AG10803 (cell line): ENCODE results near the gene MASP2.
"Not testable (repeated sequence)": the region's sequence is repeated elsewhere in the genome, so short reads cannot be mapped to it uniquely, and the experiment has no call there.

Source experiments
- DNase-seq: peaks from one replicate; pipeline ENCODE4 v3.0.0; 2010; ENCODE audit warnings: low read depth
- H3K4me3 ChIP-seq: 2 replicates; pipeline ENCODE4 v1.5.1; 2011; ENCODE audit warnings: mild to moderate bottlenecking, low read length, control low read depth
- TF ChIP-seq, protein P1 (sequence below): conservative IDR thresholded peaks from 2 replicates; pipeline ENCODE4 v1.5.1; 2011; ENCODE audit warnings: mild to moderate bottlenecking, low read length, control low read depth, inconsistent platforms

Gene MASP2

DNA sequence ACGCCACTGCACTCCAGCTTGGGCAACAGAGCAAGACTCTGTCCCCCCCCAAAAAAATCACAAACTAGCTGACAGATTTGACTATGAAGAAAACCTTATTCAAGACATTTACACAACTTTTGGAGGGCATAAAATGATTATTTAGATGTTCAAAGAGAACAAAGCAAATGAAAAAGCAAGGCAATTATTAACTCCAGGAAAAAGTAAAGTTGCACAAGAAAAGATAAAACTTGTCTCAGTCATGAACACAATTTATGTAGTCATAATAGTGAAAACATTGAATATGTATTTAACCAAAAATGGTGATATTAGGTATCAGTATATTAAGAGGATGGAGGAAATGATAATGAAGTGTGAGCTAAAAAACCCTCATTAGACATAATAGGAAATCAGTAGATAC is 46.5 kb downstream of the MASP2 start:
- H3K4me3 ChIP-seq: no peak overlapping the region
- TF ChIP-seq, protein P1, sequence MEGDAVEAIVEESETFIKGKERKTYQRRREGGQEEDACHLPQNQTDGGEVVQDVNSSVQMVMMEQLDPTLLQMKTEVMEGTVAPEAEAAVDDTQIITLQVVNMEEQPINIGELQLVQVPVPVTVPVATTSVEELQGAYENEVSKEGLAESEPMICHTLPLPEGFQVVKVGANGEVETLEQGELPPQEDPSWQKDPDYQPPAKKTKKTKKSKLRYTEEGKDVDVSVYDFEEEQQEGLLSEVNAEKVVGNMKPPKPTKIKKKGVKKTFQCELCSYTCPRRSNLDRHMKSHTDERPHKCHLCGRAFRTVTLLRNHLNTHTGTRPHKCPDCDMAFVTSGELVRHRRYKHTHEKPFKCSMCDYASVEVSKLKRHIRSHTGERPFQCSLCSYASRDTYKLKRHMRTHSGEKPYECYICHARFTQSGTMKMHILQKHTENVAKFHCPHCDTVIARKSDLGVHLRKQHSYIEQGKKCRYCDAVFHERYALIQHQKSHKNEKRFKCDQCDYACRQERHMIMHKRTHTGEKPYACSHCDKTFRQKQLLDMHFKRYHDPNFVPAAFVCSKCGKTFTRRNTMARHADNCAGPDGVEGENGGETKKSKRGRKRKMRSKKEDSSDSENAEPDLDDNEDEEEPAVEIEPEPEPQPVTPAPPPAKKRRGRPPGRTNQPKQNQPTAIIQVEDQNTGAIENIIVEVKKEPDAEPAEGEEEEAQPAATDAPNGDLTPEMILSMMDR: no peak
- DNase-seq: no peak

DNA sequence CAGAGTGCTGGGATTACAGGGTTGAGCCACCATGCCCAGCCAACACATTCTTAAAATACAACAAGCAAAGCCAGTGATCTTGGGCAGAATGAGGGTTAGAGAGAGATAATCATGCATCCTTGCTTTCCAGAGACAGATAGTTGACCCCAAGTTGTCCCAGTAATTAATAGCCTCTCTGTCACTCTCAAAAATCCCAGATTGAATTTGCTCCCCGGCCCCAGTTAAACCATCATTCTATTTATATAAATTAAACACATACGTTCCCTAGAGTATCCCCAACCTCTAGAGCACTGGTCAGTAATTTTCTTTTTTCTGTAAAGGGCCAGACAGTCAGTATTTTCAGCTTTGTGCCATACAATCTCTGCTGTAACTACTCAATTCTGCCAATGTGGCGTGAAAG is 50.9 kb downstream of the MASP2 start:
- DNase-seq: no peak
- TF ChIP-seq, protein P1: no peak
- no peak overlapping the region for H3K4me3 ChIP-seq

DNA sequence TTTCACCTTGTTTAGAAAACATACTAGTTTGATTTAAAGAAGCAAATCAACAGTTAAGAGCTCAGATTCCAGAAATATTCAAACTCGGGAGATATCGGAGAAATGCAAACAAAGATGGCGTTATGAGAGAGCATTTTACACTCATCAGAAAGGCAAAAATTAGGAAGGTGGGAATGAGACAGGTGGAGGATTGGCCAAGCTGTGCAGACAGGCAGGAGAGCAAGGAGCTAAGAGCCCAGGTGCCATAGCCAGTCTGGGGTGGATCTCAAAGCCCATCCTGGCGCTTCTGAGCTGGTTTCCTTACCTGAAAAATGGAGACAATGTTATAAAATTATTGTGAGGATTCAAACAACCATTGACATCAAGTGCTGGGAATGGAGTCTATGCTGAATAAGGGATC is 54.2 kb downstream of the MASP2 start:
- TF ChIP-seq, protein P1: no peak
- no peak overlapping the region for H3K4me3 ChIP-seq
- no peak for DNase-seq

DNA sequence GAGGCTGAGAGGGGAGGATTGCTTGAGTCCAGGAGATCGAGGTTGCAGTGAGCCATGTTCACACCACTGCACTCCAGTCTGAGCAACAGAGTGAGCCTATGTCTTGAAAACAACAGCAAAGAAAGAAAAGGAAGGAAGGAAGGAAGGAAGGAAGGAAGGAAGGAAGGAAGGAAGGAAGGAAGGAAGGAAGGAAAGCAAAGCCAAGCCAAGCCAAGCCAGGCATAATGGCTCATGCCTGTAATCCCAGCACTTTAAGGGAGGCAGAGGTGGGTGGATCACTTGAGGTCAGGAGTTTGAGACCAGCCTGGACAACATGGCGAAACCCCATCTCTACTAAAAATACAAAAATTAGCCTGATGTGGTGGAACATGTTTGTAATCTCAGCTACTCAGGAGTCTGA is 55.0 kb downstream of the MASP2 start:
- not testable (repeated sequence) for DNase-seq, H3K4me3 ChIP-seq

DNA sequence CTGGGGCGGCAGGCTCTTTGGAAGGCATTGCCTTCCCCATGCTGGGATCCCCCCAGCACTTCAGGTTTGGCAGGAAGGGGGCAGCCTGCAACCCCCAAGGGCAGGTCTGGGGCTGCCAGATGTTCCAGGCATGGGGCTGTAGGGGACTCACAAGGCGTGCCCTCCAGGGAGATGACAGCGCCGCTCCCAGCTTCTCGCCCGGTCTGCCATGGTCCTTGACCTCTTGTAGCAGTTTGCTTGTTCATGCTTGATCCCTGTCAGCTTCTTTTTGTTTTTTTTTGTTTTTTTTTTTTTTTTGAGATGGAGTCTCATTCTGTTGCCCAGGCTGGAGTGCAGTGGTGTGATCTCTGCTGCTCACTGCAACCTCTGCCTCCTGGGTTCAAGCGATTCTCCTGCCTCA is 56.2 kb downstream of the MASP2 start:
- TF ChIP-seq, protein P1: no peak
- DNase-seq: no peak
- H3K4me3 ChIP-seq: no peak overlapping the region

DNA sequence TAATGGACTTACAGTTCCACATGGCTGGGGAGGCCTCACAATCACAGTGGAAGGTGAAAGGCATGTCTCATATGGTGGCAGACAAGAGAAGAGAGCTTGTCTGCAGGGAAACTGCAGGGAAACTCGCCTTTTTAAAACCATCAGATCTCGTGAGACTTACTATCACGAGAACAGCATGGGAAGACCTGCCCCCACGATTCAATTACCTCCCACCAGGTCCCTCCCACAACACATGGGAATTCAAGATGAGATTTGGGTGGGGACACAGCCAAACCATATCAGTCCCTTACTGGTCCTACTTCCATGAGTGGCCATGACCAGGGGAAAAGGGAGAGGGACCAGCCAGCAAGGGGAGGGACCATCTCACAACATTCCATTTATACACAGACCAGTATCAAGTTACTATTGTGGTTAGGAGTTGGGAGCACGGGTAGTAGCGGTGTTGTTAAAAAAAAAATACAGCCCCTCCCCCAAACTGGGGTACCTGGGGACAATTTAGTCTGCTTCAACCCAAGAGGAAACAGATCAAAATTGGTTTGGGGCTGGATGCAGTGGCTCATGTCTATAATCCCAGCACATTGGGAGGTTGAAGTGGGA is 57.0 kb downstream of the MASP2 start:
- H3K4me3 ChIP-seq, DNase-seq: not testable (repeated sequence)

DNA sequence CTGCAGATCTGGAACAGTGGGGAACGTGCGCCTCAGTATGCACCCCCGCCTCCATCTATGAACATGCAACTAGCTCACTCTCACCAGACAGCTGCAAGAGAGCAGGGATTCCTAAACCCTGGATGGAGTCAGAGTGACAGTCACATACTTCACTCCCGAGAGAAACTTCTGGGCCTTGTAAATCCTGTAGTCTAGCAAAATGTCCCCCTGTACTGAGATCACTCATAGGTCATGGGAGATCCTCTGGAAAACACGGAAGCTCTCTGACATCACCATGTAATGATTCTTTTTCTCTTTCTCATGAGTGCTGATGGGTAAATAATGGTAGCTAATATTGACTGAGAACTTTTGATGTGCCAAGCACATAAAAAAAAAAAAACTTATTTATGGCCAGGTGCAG is 57.9 kb downstream of the MASP2 start:
- TF ChIP-seq, protein P1: no peak
- no peak for DNase-seq
- H3K4me3 ChIP-seq: no peak overlapping the region

DNA sequence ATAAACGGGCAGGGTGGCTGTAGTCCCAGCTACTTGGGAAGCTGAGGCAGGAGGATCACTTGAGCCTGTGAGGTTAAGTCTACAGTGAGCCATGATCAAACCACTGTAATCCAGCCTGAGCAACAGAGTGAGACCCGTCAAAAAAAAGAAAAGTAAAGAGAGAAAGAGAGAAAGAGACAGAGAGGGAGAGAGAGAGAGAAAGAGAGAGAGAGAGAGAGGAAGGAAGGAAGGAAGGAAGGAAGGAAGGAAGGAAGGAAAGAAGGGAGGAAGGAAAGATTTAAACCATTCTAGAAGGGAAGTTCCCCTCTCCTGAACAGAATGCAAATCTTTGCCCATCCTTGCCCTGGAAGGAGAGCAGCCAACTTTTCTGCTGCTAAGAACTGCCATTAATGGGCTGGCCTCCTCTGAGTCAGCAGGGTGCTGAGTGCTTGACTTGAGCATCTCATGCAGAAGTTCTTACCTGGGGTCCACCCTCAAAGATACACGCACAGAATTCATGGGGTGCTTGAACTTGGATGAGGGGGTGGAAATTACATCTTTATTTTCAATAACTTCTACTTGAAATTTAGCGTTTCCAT is 59.1 kb downstream of the MASP2 start:
- no peak overlapping the region for H3K4me3 ChIP-seq
- no peak for DNase-seq
- TF ChIP-seq, protein P1: no peak
